DOHH2 (cell line): ENCODE data around the gene CRADD.

Experiments used
- CTCF ChIP-seq: fragments of 200-600 bp; sonication (generic); IDR thresholded peaks from one replicate; pipeline ENCODE4 v1.5.1; 2014; ENCODE audit warnings: antibody characterized with exemption, mild to moderate bottlenecking, low read depth, low read length; ENCODE audit not compliant: poor library complexity, severe bottlenecking
- EZH2phosphoT487 ChIP-seq: fragments of 200-600 bp; sonication (generic); IDR thresholded peaks from 2 replicates; pipeline ENCODE4 v1.6.1; 2017; ENCODE audit warnings: borderline replicate concordance, mild to moderate bottlenecking, antibody characterized with exemption, low read length, moderate library complexity, mixed read lengths

- TF ChIP-seq CTCF (no peak), EZH2phosphoT487 (no peak)
These were observed 239.2 kb downstream of the CRADD start for GRCh38 chr12:93916402-93916801.
